Breast epithelium (tissue), 3 donors: ENCODE data around the gene MAPKAPK3.

ENCODE experiments used
- POLR2A ChIP-seq: fragments of 450-650 bp; IDR thresholded peaks from one replicate; pipeline ENCODE4 v1.6.1; 2016; ENCODE audit warnings: antibody characterized with exemption, mild to moderate bottlenecking, moderate library complexity
- POLR2AphosphoS5 ChIP-seq, 3 donors: sonication (generic); formaldehyde crosslinking; IDR thresholded peaks; one replicate each; pipeline ENCODE4 v1.6.1; 2017; ENCODE audit warnings: antibody characterized with exemption in 3 of 3
- TF ChIP-seq, protein P1 (sequence below), 3 donors: fragments of 450-650 bp; IDR thresholded peaks; one replicate each; pipeline ENCODE4 v1.5.1; 2016 to 2017; ENCODE audit warnings: antibody characterized with exemption in 3 of 3, mild to moderate bottlenecking in 3 of 3, moderate library complexity in 3 of 3

GRCh38 chr3:50575372-50575771, 41.6 kb upstream of the MAPKAPK3 start:
- TF ChIP-seq, protein P1, sequence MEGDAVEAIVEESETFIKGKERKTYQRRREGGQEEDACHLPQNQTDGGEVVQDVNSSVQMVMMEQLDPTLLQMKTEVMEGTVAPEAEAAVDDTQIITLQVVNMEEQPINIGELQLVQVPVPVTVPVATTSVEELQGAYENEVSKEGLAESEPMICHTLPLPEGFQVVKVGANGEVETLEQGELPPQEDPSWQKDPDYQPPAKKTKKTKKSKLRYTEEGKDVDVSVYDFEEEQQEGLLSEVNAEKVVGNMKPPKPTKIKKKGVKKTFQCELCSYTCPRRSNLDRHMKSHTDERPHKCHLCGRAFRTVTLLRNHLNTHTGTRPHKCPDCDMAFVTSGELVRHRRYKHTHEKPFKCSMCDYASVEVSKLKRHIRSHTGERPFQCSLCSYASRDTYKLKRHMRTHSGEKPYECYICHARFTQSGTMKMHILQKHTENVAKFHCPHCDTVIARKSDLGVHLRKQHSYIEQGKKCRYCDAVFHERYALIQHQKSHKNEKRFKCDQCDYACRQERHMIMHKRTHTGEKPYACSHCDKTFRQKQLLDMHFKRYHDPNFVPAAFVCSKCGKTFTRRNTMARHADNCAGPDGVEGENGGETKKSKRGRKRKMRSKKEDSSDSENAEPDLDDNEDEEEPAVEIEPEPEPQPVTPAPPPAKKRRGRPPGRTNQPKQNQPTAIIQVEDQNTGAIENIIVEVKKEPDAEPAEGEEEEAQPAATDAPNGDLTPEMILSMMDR (IDR thresholded peaks at IDR 0.05): no peak
- no peak for TF ChIP-seq POLR2A
- no peak for TF ChIP-seq POLR2AphosphoS5 (IDR thresholded peaks at IDR 0.05)
